Measurements from ENCODE around the gene ENO2.

- no peak for TF ChIP-seq CTCF (IDR thresholded peaks at IDR 0.05; ENCODE audit: low read depth, low read length, missing input control)
- TF ChIP-seq ATF3 (IDR thresholded peaks at IDR 0.05): no peak
- no peak for TF ChIP-seq GABPA (IDR thresholded peaks at IDR 0.05 in 1 of 2, conservative IDR thresholded peaks at IDR 0.05 in 1 of 2)
- no peak for TF ChIP-seq MAX (IDR thresholded peaks at IDR 0.05)
Observed at GRCh38 chr12:6962285-6963015, 48.1 kb downstream of the ENO2 start.
